Left renal pelvis (tissue), 4 donors: ENCODE results near the gene TMEM26. TPM values are rescaled to one million over a fixed set of nuclear protein-coding genes. Genes with fewer than 3 reads are reported as not detected.

ENCODE experiments used
- DNase-seq, 4 donors: peaks; one replicate each; pipeline ENCODE4 v3.0.0-alpha.2; 2013; ENCODE audit warnings: low read depth in 4 of 4, low spot score in 3 of 4
- polyA plus RNA-seq, 4 donors: library from polyadenylated mRNA; unstranded; fragments of 120-200 nt; gene quantifications; one replicate each; pipeline ENCODE4 v1.2.1, GENCODE V29; 2013; ENCODE audit not compliant: insufficient read length in 4 of 4

Gene TMEM26
- 10 to 100 TPM in 1 of 4 donors, 1 to 10 TPM in 3; 6.6 to 12.7 (median 8.2) TPM for polyA plus RNA-seq

GRCh38 chr10:61452655-61453641, at the start of gene TMEM26:
Gene TMEM26 (minus strand): TSS chr10:61453381. CDS start chr10:61453081, 300 bp downstream.
- DNase-seq, result peak; percentile 42 to 52 (median 46)

- DNase-seq, result no peak
These were observed 47.3 kb upstream of the TMEM26 start for GRCh38 chr10:61500460-61500859.

- no peak for DNase-seq
These were observed 39.3 kb upstream of the TMEM26 start for GRCh38 chr10:61492364-61492995.

- no peak for DNase-seq
These were observed 34.3 kb upstream of the TMEM26 start for GRCh38 chr10:61487506-61487905.

GRCh38 chr10:61486738-61487396, 33.7 kb upstream of the TMEM26 start:
- DNase-seq, result no peak

- no peak for DNase-seq
These were observed 33.1 kb upstream of the TMEM26 start for GRCh38 chr10:61486251-61486650.

- DNase-seq, result no peak
These were observed 28.4 kb upstream of the TMEM26 start for GRCh38 chr10:61481597-61481996.

- DNase-seq, result no peak
These were observed 27.0 kb upstream of the TMEM26 start for GRCh38 chr10:61480208-61480607.

- no peak for DNase-seq
These were observed 25.6 kb upstream of the TMEM26 start for GRCh38 chr10:61478621-61479312.

- no peak for DNase-seq
These were observed 24.3 kb upstream of the TMEM26 start for GRCh38 chr10:61477451-61477850.

- DNase-seq, result no peak
These were observed 23.3 kb upstream of the TMEM26 start for GRCh38 chr10:61476529-61476928.

GRCh38 chr10:61475449-61475873, 22.3 kb upstream of the TMEM26 start:
- DNase-seq, result no peak

- DNase-seq, result no peak
These were observed 19.0 kb upstream of the TMEM26 start for GRCh38 chr10:61472090-61472674.

- no peak for DNase-seq
These were observed 18.3 kb upstream of the TMEM26 start for GRCh38 chr10:61471491-61471890.

GRCh38 chr10:61470740-61471139, 17.6 kb upstream of the TMEM26 start:
- DNase-seq, result no peak

GRCh38 chr10:61465901-61466632, 12.9 kb upstream of the TMEM26 start:
- no peak for DNase-seq

GRCh38 chr10:61465171-61465496, 12.0 kb upstream of the TMEM26 start:
- DNase-seq, result no peak

GRCh38 chr10:61464461-61465170, 11.4 kb upstream of the TMEM26 start:
- DNase-seq, result no peak
